GM12892 (cell line): ENCODE measurements around the gene SPATS2.
"Not testable (repeated sequence)": the region's sequence is repeated elsewhere in the genome, so short reads cannot be mapped to it uniquely, and the experiment has no call there.

ENCODE experiments used
- DNase-seq: peaks from one replicate; pipeline ENCODE4 v3.0.0; 2011; ENCODE audit not compliant: insufficient read length
- FAIRE-seq: peaks from 2 replicates; lab custom pipeline; 2011; peaks lifted over from hg19 to GRCh38; lab: Jason Lieb, UNC
- POLR2A ChIP-seq: IDR thresholded peaks from 2 replicates; pipeline ENCODE4 v1.6.1; 2011; ENCODE audit warnings: low read depth, low read length, control low read depth
- POLR2AphosphoS5 ChIP-seq: IDR thresholded peaks from 2 replicates; pipeline ENCODE4 v1.6.1; 2011; ENCODE audit warnings: low read depth, low read length, control low read depth
- TAF1 ChIP-seq: IDR thresholded peaks from 2 replicates; pipeline ENCODE4 v1.6.1; 2011; ENCODE audit warnings: low read depth, mild to moderate bottlenecking, control low read depth, low read length, borderline replicate concordance

SPATS2 gene

DNA sequence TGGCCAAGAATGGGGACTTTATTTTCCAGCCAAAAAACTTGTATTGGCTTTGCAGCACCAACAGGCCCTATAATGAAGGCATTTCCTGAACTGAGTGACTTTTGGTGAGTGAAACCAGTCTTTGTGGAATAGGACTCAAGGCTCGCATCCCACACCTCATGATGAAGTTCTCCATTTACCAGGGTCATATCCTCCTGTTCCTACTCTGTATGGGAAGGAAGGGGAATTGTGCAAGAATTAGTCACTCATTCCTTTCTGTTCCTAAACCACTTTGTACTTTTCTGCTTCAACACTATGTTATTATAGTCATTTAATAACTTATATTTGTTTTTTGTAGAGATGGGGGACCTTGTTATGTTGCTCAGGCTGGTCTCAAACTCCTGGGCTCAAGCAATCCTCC, 2.3 kb upstream of the SPATS2 start:
- FAIRE-seq (no peak), DNase-seq (no peak)
- no peak for TF ChIP-seq TAF1
- TF ChIP-seq POLR2AphosphoS5 = no peak
- no peak for TF ChIP-seq POLR2A

DNA sequence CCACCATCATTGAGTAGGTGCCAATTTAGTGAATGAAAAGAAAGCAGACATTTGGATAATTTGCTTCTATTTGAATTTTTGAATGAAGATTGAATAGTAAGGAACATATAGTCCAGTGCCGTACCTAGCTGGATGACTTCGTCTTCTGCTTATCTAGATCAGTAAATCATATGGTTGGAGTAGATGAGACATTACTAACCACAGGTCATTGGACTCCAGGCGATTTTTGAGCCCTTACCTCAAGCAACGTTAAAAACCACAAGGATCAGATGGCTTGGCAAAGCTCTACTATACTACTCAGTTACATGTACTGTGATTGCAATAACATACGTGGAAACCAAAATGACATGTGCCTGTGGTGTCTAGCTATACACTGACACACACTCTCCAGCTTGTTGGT, 1.7 kb upstream of the SPATS2 start:
- FAIRE-seq (no peak), DNase-seq (no peak)
- TF ChIP-seq POLR2A = no peak
- TF ChIP-seq TAF1 = no peak
- TF ChIP-seq POLR2AphosphoS5 = no peak

DNA sequence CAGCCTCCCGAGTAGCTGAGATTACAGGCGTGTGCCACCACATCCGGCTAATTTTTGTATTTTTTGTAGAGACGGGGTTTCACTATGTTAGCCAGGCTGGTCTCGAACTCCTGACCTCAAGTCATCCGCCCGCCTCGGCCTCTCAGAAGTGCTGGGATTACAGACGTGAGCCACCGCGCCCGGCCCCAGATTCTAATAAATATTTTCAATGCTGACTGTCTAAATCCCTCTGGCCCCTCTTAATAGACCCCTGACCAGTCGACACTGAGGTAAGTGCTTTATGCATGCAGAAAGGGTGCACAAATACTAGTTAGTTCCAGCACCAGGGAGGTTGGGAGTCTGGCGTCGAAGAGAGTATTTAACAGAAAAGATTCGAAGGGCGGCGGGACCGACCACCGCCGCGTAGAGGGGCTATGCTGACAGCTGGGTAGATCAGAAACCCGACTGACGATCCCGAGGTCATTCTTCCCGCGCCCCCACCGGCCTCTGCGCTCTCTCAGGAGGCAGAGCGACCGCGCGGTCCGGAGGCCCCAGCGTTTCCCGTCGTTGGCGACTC, 1.1 kb upstream of the SPATS2 start:
- FAIRE-seq (no peak), DNase-seq (no peak)
- no peak for TF ChIP-seq POLR2A
- no peak for TF ChIP-seq POLR2AphosphoS5
- no peak for TF ChIP-seq TAF1

DNA sequence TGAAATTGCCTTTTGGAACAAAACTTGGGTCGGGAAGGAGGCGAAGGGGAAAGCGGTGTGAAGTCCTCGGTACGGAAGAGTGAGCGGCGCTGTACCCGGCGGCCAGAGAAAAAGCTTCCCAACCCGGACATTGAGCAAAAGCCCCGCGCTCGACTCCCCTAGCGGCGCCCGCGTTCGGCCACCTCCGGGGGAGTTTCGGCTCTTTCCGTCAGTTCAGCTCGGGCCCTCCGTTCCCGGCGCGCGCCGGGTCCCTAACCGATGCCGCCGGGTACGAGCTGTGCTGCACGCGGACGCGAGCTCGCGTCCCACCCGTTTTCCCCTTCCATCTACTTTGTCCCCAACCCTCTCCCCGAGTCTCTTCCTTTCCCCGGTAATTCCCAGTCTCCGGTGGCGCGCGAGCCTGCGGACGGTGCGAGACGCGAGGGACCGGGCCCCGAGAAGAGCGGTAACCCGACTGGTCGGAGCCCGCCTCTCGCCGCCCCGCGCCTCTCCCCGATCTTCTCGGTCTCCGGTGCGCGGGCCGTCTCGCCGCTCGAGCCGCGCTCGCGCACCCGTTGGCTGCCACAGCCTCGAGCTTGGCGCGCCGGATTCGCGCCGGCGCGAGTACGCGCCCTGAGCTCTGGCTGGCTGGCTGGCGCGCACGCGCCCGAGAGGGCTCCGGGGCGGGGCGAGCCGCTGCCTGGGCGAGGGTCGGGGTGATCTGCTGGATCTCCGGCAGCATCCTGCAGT, 446 bp upstream of the SPATS2 start:
- peak; percentile 71; the same call in 1 of the 2 replicates for TF ChIP-seq TAF1
- peak; percentile 71 for TF ChIP-seq POLR2A
- no peak; the same call in 1 of the 2 replicates for TF ChIP-seq POLR2AphosphoS5
- DNase-seq = peak; percentile 90
- peak; percentile 94 for FAIRE-seq

DNA sequence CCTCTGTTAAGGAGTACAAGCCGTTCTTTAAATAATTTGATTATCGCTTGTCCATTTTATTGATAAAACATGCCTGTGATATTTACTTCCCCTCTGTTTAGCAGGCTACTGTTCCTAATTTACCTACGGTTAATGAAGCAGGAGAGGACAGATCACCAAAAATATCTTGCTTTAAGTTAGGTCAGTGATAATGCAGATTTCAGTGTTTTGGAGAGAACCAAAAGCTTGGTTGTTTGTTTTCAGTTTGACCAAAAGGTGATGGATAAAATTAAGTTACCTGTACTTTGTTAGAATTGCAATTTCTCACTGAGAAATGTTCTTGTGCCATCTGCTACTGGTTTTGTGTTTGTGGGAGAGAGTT, 958 bp downstream of the SPATS2 start:
- no peak for DNase-seq
- no peak for FAIRE-seq
- TF ChIP-seq POLR2A (no peak), TAF1 (no peak), POLR2AphosphoS5 (no peak)

DNA sequence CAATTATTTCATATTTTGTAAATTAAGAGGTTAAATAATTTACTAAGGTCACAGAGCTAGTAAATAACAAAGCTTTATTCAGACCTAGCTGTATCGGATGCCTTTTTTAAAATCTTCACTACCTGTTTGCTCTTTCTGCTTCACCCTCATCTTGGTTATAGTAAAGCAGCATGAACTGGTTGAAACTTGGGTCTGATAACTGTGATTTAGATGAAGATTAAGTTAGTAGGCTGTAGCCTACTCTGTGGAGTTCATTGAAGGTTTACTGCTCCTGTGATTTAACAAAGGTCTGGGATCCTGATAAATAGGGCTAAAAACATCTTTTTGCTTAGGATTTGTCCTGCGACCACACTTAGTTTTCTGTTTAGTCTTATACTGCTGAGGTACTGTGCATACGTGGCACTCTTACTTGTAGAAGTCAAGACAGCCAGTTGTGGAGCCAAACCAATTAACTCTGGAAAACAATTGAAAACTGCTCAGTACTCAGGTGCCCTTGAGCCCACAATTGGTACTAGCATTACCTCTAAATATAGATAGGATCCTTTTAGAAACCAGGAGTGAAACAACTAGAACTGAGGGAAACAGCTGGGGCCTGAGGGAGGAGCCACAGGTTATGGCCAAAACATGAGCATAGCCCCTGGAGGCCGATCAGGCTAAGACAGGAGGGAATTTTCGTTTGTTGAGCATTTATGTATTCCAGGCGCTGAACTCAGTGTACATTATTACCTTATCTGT, 2.3 kb downstream of the SPATS2 start:
- FAIRE-seq (peak; percentile 51), DNase-seq (peak; percentile 46)
- TF ChIP-seq TAF1 (no peak), POLR2A (no peak), POLR2AphosphoS5 (no peak)

DNA sequence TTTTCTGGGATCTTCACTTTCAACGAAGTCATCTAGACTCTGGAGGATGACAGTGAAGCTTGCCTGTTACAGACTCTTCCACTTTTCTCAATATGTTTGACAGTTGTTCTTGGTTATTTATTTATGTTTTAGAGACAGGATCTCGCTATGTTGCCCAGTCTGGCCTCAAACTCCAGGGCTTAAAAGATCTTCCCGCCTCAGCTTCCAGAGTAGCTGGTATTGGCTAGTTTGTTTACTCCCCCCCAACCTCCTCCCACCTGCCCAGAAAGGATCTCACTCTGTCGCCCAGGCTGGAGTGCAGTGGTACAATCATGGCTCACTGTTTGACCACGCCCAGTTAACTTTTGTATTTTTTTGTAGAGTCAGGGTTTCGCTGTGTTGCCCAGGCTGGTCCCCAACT, 3.3 kb downstream of the SPATS2 start:
- no peak for TF ChIP-seq POLR2AphosphoS5
- TF ChIP-seq POLR2A = no peak
- no peak for TF ChIP-seq TAF1

DNA sequence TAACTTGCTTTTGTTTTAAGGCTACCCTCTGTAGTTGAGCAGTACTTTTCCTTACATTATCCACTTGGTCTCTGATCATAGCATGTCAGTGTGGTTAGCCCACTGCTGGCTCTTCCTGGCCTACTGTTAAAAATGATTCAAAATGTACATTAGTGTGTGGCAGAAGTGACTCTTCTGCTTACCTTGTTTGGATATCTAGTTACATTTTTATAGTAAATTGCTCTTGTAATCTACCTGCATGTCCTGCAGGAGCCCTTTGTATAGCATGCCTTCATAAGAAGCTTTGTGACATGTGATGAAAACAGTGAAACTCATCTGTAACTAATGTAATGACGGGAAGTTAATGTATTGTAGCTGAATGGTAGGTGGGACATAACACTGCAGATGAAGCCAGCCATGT, 8.1 kb downstream of the SPATS2 start:
- FAIRE-seq (no peak), DNase-seq (no peak)
- TF ChIP-seq POLR2AphosphoS5 (no peak), POLR2A (no peak), TAF1 (no peak)

More for the DNA sequence above, 3.3 kb downstream of the SPATS2 start:
- FAIRE-seq = no peak
- no peak for DNase-seq

DNA sequence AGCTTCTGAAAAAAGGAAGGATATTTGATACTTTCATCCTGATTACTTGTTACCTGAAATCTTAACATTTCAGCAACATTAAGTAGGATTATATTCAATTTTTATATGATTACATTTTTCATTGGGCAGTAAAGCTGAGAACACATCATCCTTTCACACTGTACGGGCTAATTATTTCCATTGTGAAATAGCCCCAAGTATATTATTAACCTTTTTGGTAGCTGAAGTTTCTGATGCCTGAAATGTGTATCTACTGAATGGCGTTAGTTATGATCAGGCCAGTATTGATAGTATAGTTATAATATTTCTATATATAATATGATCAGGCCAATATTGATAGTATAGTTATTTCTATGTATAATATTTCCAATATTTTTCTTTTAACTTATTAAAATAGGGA, 10.1 kb downstream of the SPATS2 start:
- TF ChIP-seq TAF1 (no peak), POLR2A (no peak), POLR2AphosphoS5 (no peak)
- FAIRE-seq = no peak
- DNase-seq = no peak

DNA sequence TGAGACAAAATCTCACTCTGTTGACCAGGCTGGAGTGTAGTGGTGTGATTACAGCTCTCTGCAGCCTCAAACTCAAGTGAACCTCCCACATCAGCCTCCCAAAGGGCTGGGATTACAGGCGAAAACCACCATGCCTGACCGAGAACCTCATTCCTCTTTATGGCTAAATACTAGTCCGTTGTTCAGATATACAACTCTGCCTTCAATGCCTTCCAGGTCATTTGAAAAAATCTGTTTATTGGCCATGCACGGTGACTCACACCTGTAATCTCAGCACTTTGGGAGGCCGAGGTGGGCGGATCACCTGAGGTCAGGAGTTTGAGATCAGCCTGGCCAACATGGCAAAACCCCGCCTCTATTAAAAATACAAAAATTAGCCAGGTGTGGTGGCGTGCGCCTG, 12.9 kb downstream of the SPATS2 start:
- DNase-seq, FAIRE-seq: not testable (repeated sequence)

DNA sequence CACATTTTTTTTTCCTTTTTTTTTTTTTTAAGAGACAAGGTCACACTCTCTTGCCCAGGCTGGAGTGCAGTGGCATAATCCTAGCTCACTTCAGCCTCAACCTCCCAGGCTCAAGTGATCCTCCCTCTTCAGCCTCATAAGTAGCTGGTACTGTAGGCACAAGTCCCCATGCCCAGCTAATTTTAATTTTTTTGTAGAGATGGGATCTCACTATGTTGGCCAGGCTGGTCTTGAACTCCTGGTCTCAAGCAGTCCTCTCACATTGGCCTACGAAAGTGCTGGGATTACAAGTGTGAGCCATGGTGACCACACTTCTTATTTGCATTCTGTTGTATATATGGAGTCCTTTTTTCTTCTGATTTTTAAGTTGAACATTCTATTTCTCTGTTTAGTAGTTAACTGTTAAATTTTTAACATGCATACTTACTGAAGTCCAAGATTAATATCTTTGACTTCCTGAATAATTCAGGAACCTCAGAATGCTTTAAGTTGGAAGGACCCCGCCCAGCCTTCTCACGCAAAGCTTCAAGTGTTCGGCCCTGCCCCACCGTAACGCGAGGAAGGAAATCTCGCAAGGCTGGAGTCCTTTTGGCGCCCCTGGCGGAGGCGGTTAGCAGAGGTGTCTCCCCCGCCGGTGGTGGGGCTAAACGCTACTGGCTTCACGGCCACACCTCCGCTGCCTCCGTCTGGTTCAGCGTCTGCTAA, 21.6 kb downstream of the SPATS2 start:
- DNase-seq (no peak), FAIRE-seq (no peak)
- TF ChIP-seq TAF1 (no peak), POLR2AphosphoS5 (no peak), POLR2A (no peak)

DNA sequence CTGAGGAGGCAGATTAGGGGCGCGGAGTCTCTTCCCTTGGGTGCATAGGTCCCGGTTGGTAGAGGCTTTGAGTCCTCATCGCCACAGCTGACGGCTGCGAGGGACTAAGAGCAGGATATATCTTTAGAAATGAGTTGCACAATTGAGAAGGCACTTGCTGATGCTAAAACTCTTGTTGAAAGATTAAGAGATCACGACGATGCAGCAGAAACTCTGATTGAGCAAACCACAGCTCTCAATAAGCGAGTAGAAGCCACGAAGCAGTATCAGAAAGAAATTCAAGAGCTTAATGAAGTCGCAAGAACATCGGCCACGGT, 22.1 kb downstream of the SPATS2 start:
- FAIRE-seq (no peak), DNase-seq (no peak)
- TF ChIP-seq POLR2A (no peak), POLR2AphosphoS5 (no peak), TAF1 (no peak)
